HG03457 (cell line): Measurements from ENCODE around the gene ZDHHC23.

Experiments used
- ATAC-seq: cut with Tn5 transposase; IDR thresholded peaks from one replicate; pipeline ENCODE4 v1.9.1; 2021; ENCODE audit warnings: moderate number of reproducible peaks; ENCODE audit not compliant: unreplicated experiment

ZDHHC23 gene

GRCh38 chr3:113947372-113948014, at the start of gene ZDHHC23:
ZDHHC23 (plus strand) TSS chr3:113948013; CDS start chr3:113948803, 790 bp downstream.
- peak; percentile 55 for ATAC-seq

GRCh38 chr3:113898892-113899291, 48.9 kb upstream of the ZDHHC23 start:
- ATAC-seq: no peak

- no peak for ATAC-seq
Measured at GRCh38 chr3:113906568-113907140, 41.2 kb upstream of the ZDHHC23 start.

- no peak for ATAC-seq
Measured at GRCh38 chr3:113908133-113908532, 39.7 kb upstream of the ZDHHC23 start.

GRCh38 chr3:113910966-113911365, 36.8 kb upstream of the ZDHHC23 start:
- no peak for ATAC-seq

GRCh38 chr3:113912552-113913236, 35.1 kb upstream of the ZDHHC23 start:
- peak; percentile 86 for ATAC-seq

GRCh38 chr3:113914646-113915045, 33.2 kb upstream of the ZDHHC23 start:
- ATAC-seq: no peak

- ATAC-seq: no peak
Measured at GRCh38 chr3:113927556-113927955, 20.3 kb upstream of the ZDHHC23 start.

GRCh38 chr3:113946831-113947230, 982 bp upstream of the ZDHHC23 start:
- ATAC-seq: no peak

- peak; percentile 37 for ATAC-seq
Measured at GRCh38 chr3:113948015-113948917, 453 bp downstream of the ZDHHC23 start.

GRCh38 chr3:113952921-113953320, 5.1 kb downstream of the ZDHHC23 start:
- no peak for ATAC-seq

GRCh38 chr3:113953677-113954076, 5.9 kb downstream of the ZDHHC23 start:
- no peak for ATAC-seq

GRCh38 chr3:113954091-113954685, 6.4 kb downstream of the ZDHHC23 start:
- ATAC-seq: no peak

- ATAC-seq: no peak
Measured at GRCh38 chr3:113963879-113964278, 16.1 kb downstream of the ZDHHC23 start.

GRCh38 chr3:113966172-113966571, 18.4 kb downstream of the ZDHHC23 start:
- ATAC-seq: no peak

GRCh38 chr3:113968986-113969385, 21.2 kb downstream of the ZDHHC23 start:
- no peak for ATAC-seq

GRCh38 chr3:113977822-113978221, 30.0 kb downstream of the ZDHHC23 start:
- ATAC-seq: no peak

- ATAC-seq: no peak
Measured at GRCh38 chr3:113979916-113980315, 32.1 kb downstream of the ZDHHC23 start.

GRCh38 chr3:113981803-113982202, 34.0 kb downstream of the ZDHHC23 start:
- no peak for ATAC-seq

- no peak for ATAC-seq
Measured at GRCh38 chr3:113983544-113983943, 35.7 kb downstream of the ZDHHC23 start.

GRCh38 chr3:113985541-113985940, 37.7 kb downstream of the ZDHHC23 start:
- no peak for ATAC-seq
